ENCODE data around the gene LMNA. TPM values are rescaled to one million over a fixed set of nuclear protein-coding genes. Genes with fewer than 3 reads are reported as not detected.

LMNA gene
- total RNA-seq, 1 experiment from 2014 or later = 580 TPM

GRCh38 chr1:156083800-156084790, 30.4 kb upstream of the LMNA start:
- no peaks in the 10 kb centered on the region for H3K9me2 ChIP-seq (ENCODE audit: insufficient read depth)
- no peak for TF ChIP-seq CTCF (conservative IDR thresholded peaks at IDR 0.05)
- no peak for TF ChIP-seq EZH2 (IDR thresholded peaks at IDR 0.05; ENCODE audit: low read depth)
- CTCF ChIA-PET = interaction anchor here (0.6 to 0.7 kb wide), 3 partner anchors 141 to 728 kb away, joined by 3 to 7 read pairs (median 3); partner anchors contain the start of gene MRPL24
- H3F3A ChIP-seq (ENCODE audit: insufficient read depth, low read depth) = peaks cover 22% of the 10 kb centered on the region; the same call in 1 of the 2 replicates
- no peak overlapping the region for H2AFZ ChIP-seq
- no peaks in the 10 kb centered on the region for H4K20me1 ChIP-seq (ENCODE audit: insufficient read depth)
- H3K79me2 ChIP-seq (ENCODE audit: low read depth) = no peaks in the 10 kb centered on the region
- no peak overlapping the region for H3K27ac ChIP-seq
- no peak overlapping the region; the same call in 1 of the 2 replicates for H3K4me2 ChIP-seq
- POLR2A ChIA-PET (ENCODE audit: unreplicated experiment) = interaction anchor here (0.6 kb wide), 1 partner anchor 24 kb away, joined by 6 read pairs; no protein-coding TSS in a partner anchor
- no TSS peak for BruUV-seq (replicated peaks)
- H3K27me3 ChIP-seq (ENCODE audit: insufficient read depth, low read depth) = no peaks in the 10 kb centered on the region
- no peaks in the 10 kb centered on the region for H3K36me3 ChIP-seq (ENCODE audit: low read depth)
- peaks cover 21% of the 10 kb centered on the region for H3K4me1 ChIP-seq (replicated peaks; ENCODE audit: insufficient read depth)
- H3K4me3 ChIP-seq = no peak overlapping the region
- intact Hi-C loops (cut with micrococcal nuclease; ENCODE audit: unreplicated experiment) = loop anchor here (2.0 kb wide), 1 partner anchor 23 kb away; the partner anchor contains the start of gene RAB25
- H3K9me3 ChIP-seq (ENCODE audit: insufficient read depth, low read depth) = no peaks in the 10 kb centered on the region
- no peak for DNase-seq

- H3K4me2 ChIP-seq = peak overlapping the region; percentile 25; the same call in 1 of the 2 replicates
- POLR2A ChIA-PET (ENCODE audit: unreplicated experiment) = no interaction called here
- CTCF ChIA-PET = no interaction called here
Observed at GRCh38 chr1:156086256-156086662, 28.3 kb upstream of the LMNA start.

More at GRCh38 chr1:156086256-156086662, 28.3 kb upstream of the LMNA start:
- no peaks in the 10 kb centered on the region for H3K36me3 ChIP-seq (ENCODE audit: low read depth)
- no peaks in the 10 kb centered on the region for H3K9me2 ChIP-seq (ENCODE audit: insufficient read depth)
- intact Hi-C loops (cut with micrococcal nuclease; ENCODE audit: unreplicated experiment) = no loop called here
- H3K4me3 ChIP-seq = no peak overlapping the region
- BruUV-seq (replicated peaks) = no TSS peak
- H3K4me1 ChIP-seq (replicated peaks; ENCODE audit: insufficient read depth) = peaks cover 28% of the 10 kb centered on the region
- no peaks in the 10 kb centered on the region for H3K9me3 ChIP-seq (ENCODE audit: insufficient read depth, low read depth)
- H2AFZ ChIP-seq = no peak overlapping the region
- no peaks in the 10 kb centered on the region for H3K79me2 ChIP-seq (ENCODE audit: low read depth)
- H3K27ac ChIP-seq = no peak overlapping the region
- H4K20me1 ChIP-seq (ENCODE audit: insufficient read depth) = no peaks in the 10 kb centered on the region
- no peak for TF ChIP-seq EZH2 (IDR thresholded peaks at IDR 0.05; ENCODE audit: low read depth)
- TF ChIP-seq CTCF (conservative IDR thresholded peaks at IDR 0.05) = 0 out of 2 replicates have a peak, but pooled peaks have one; percentile 21
- peaks cover 21% of the 10 kb centered on the region; the same call in 1 of the 2 replicates for H3F3A ChIP-seq (ENCODE audit: insufficient read depth, low read depth)
- no peaks in the 10 kb centered on the region for H3K27me3 ChIP-seq (ENCODE audit: insufficient read depth, low read depth)
- peak; percentile 50 to 61 for DNase-seq

All from PC-9 (cell line).